Keratinocyte (primary cell): ENCODE measurements around the gene ABHD6. TPM values are rescaled to one million over a fixed set of nuclear protein-coding genes. Genes with fewer than 3 reads are reported as not detected.

Experiments used
- DNase-seq: peaks from one replicate; pipeline ENCODE4 v3.0.0-alpha.2; 2011; ENCODE audit warnings: low read depth, missing footprints, low spot score
- FAIRE-seq: peaks from 2 replicates; lab custom pipeline; 2011; peaks lifted over from hg19 to GRCh38; lab: Jason Lieb, UNC
- H2AFZ ChIP-seq: 2 replicates; pipeline ENCODE4 v1.6.0; 2012; ENCODE audit warnings: low read length, control low read depth, inconsistent platforms; ENCODE audit not compliant: control insufficient read depth
- H3K27ac ChIP-seq: 2 replicates; pipeline ENCODE4 v1.5.1; 2011; ENCODE audit warnings: low read length; ENCODE audit not compliant: control insufficient read depth, insufficient read depth
- H3K27me3 ChIP-seq: 3 replicates; pipeline ENCODE4 v1.6.0; 2011; ENCODE audit warnings: low read length; ENCODE audit not compliant: control insufficient read depth, insufficient read depth; ENCODE audit errors: extremely low read depth
- H3K36me3 ChIP-seq, 2 experiments: 2 replicates in 1 of 2; 3 replicates in 1 of 2; pipeline ENCODE4 v1.5.1; 2011; ENCODE audit warnings: low read length in 2 of 2, mild to moderate bottlenecking in 1 of 2; ENCODE audit not compliant: control insufficient read depth in 2 of 2, insufficient read depth in 2 of 2; ENCODE audit errors: extremely low read depth in 1 of 2
- H3K4me1 ChIP-seq: 3 replicates; pipeline ENCODE4 v1.5.1; 2011; ENCODE audit warnings: low read length; ENCODE audit not compliant: control insufficient read depth, insufficient read depth; ENCODE audit errors: extremely low read depth
- H3K4me2 ChIP-seq: 3 replicates; pipeline ENCODE4 v1.6.0; 2011; ENCODE audit warnings: low read depth, low read length; ENCODE audit not compliant: control insufficient read depth, insufficient read depth; ENCODE audit errors: extremely low read depth
- H3K4me3 ChIP-seq, 3 experiments: fragments of 200-600 bp in 1 of 3; sonication (generic) in 1 of 3; 2 replicates in 2 of 3; 3 replicates in 1 of 3; pipeline ENCODE4 v1.5.1; 2011 to 2016; ENCODE audit warnings: low read length in 3 of 3, mild to moderate bottlenecking in 3 of 3, control low read depth in 2 of 3, inconsistent platforms in 1 of 3, low read depth in 1 of 3, mixed read lengths in 1 of 3, mixed run types in 1 of 3, moderate library complexity in 1 of 3; ENCODE audit not compliant: control insufficient read depth in 2 of 3, insufficient read depth in 2 of 3; ENCODE audit errors: extremely low read depth in 1 of 3
- H3K79me2 ChIP-seq: 2 replicates; pipeline ENCODE4 v1.6.0; 2012; ENCODE audit warnings: low read length; ENCODE audit not compliant: control insufficient read depth, insufficient read depth
- H3K9ac ChIP-seq: 3 replicates; pipeline ENCODE4 v1.6.0; 2011; ENCODE audit warnings: low read length; ENCODE audit not compliant: control insufficient read depth, insufficient read depth; ENCODE audit errors: extremely low read depth
- H3K9me1 ChIP-seq: 3 replicates; pipeline ENCODE4 v1.6.0; 2011; ENCODE audit warnings: low read length; ENCODE audit not compliant: control insufficient read depth, insufficient read depth; ENCODE audit errors: extremely low read depth
- H3K9me3 ChIP-seq: 2 replicates; pipeline ENCODE4 v1.5.1; 2012; ENCODE audit warnings: low read depth, low read length; ENCODE audit not compliant: control insufficient read depth
- H4K20me1 ChIP-seq: 3 replicates; pipeline ENCODE4 v1.6.0; 2011; ENCODE audit warnings: low read length; ENCODE audit not compliant: control insufficient read depth, insufficient read depth; ENCODE audit errors: extremely low read depth
- CTCF ChIP-seq, 3 experiments: IDR thresholded peaks in 1 of 3; conservative IDR thresholded peaks in 1 of 3; optimal IDR thresholded peaks in 1 of 3; 2 replicates in 2 of 3; 3 replicates in 1 of 3; pipeline versions ENCODE3 to v1.5.1; 2011; ENCODE audit warnings: low read length in 3 of 3, mild to moderate bottlenecking in 3 of 3, moderate library complexity in 2 of 3, control low read depth in 1 of 3, inconsistent platforms in 1 of 3; ENCODE audit not compliant: insufficient read depth in 2 of 3; ENCODE audit errors: extremely low read depth in 1 of 3
- EZH2 ChIP-seq: IDR thresholded peaks from one replicate; pipeline ENCODE4 v1.6.1; 2012; ENCODE audit warnings: inconsistent platforms, mild to moderate bottlenecking, low read length, moderate library complexity
- dilution Hi-C: fragments of 300-500 bp; cut with MboI; formaldehyde crosslinking; loops from one replicate; pipeline ENCODE4 v1.7.0; 2020; ENCODE audit warnings: low sequenced_read_pairs; ENCODE audit not compliant: extremely low pct_ligation_motif_present
- polyA plus RNA-seq, 5 experiments: library from polyadenylated mRNA; depleted of rRNA in 3 of 5; stranded (reverse) in 3 of 5; stranded (forward) in 1 of 5; unstranded in 1 of 5; fragments of >200 nt; gene quantifications; 1 replicate in 1 of 5; 2 replicates in 3 of 5; 3 replicates in 1 of 5; pipeline versions ENCODE4 v1.2.1 to v1.2.3, GENCODE V29; 2011 to 2012; ENCODE audit warnings: missing spikeins in 2 of 5, low read depth in 1 of 5, low replicate concordance in 1 of 5

Gene ABHD6
- polyA plus RNA-seq, 1 donor (not counting 4 experiments of a cell fraction or from before 2014, with no cell fraction given): 15.2 TPM

- peak overlapping the region; percentile 56 for H3K4me2 ChIP-seq
- no peaks in the 10 kb centered on the region for H3K27me3 ChIP-seq
- no peak overlapping the region for H3K4me3 ChIP-seq
- TF ChIP-seq CTCF (optimal IDR thresholded peaks at IDR 0.05 in 1 of 3, IDR thresholded peaks at IDR 0.05 in 1 of 3, conservative IDR thresholded peaks at IDR 0.05 in 1 of 3; ENCODE audit: extremely low read depth in 1 of 3, insufficient read depth in 2 of 3, low read length in 3 of 3): no peak
- no peak for TF ChIP-seq EZH2
- H3K9me1 ChIP-seq: peaks cover 2% of the 10 kb centered on the region
- H3K9ac ChIP-seq: peak overlapping the region; percentile 56
- dilution Hi-C loops: no loop called here
- FAIRE-seq (peak; percentile 75), DNase-seq (peak; percentile 86)
- H3K79me2 ChIP-seq: no peaks in the 10 kb centered on the region
- H3K9me3 ChIP-seq: no peaks in the 10 kb centered on the region
- H3K4me1 ChIP-seq: peaks cover 41% of the 10 kb centered on the region
- no peak overlapping the region for H2AFZ ChIP-seq
- no peaks in the 10 kb centered on the region for H4K20me1 ChIP-seq
- H3K36me3 ChIP-seq: no peaks in the 10 kb centered on the region
- H3K27ac ChIP-seq: peak overlapping the region; percentile 82
Measured at GRCh38 chr3:58216496-58217195, 20.9 kb upstream of the ABHD6 start.

GRCh38 chr3:58217209-58217811, 20.3 kb upstream of the ABHD6 start:
- FAIRE-seq (peak; percentile 82), DNase-seq (peak; percentile 63)
- dilution Hi-C loops: no loop called here
- peak overlapping the region; percentile 56 for H3K9ac ChIP-seq
- TF ChIP-seq CTCF (optimal IDR thresholded peaks at IDR 0.05 in 1 of 3, IDR thresholded peaks at IDR 0.05 in 1 of 3, conservative IDR thresholded peaks at IDR 0.05 in 1 of 3; ENCODE audit: extremely low read depth in 1 of 3, insufficient read depth in 2 of 3, low read length in 3 of 3) (peak; percentile 88 to 99 (median 95)), EZH2 (no peak)
- H3K79me2 ChIP-seq: no peaks in the 10 kb centered on the region
- H3K27ac ChIP-seq: peak overlapping the region; percentile 82
- H3K27me3 ChIP-seq: no peaks in the 10 kb centered on the region
- peaks cover 47% of the 10 kb centered on the region for H3K4me1 ChIP-seq
- H3K4me3 ChIP-seq: no peak overlapping the region
- no peaks in the 10 kb centered on the region for H4K20me1 ChIP-seq
- peak overlapping the region; percentile 56 for H3K4me2 ChIP-seq
- peaks cover 2% of the 10 kb centered on the region for H3K9me1 ChIP-seq
- no peaks in the 10 kb centered on the region for H3K9me3 ChIP-seq
- H2AFZ ChIP-seq: no peak overlapping the region
- H3K36me3 ChIP-seq: no peaks in the 10 kb centered on the region
